Hepatocyte (in vitro differentiated cells): Measurements from ENCODE around the gene CDC123.

ENCODE experiments used
- CTCF ChIP-seq: fragments of 200-600 bp; sonication (generic); IDR thresholded peaks from 2 replicates; pipeline ENCODE4 v1.5.1; 2016; ENCODE audit warnings: antibody characterized with exemption, mild to moderate bottlenecking; ENCODE audit not compliant: poor library complexity
- EZH2 ChIP-seq: fragments of 200-600 bp; sonication (generic); IDR thresholded peaks from 2 replicates; pipeline ENCODE4 v1.6.1; 2016; ENCODE audit warnings: antibody characterized with exemption, mild to moderate bottlenecking, borderline replicate concordance
- EZH2phosphoT487 ChIP-seq: fragments of 200-600 bp; sonication (generic); IDR thresholded peaks from one replicate; pipeline ENCODE4 v1.6.1; 2018; ENCODE audit warnings: antibody characterized with exemption, mild to moderate bottlenecking, low read depth, moderate library complexity; ENCODE audit not compliant: unreplicated experiment, severe bottlenecking

GRCh38 chr10:12164085-12164484 is 31.9 kb upstream of the CDC123 start:
- TF ChIP-seq CTCF (no peak), EZH2phosphoT487 (no peak), EZH2 (no peak)
